Ishikawa (cell line): Measurements from ENCODE around the gene CRYBG2.
"Not testable (repeated sequence)": the region's sequence is repeated elsewhere in the genome, so short reads cannot be mapped to it uniquely, and the experiment has no call there.

Experiments used
- CEBPB ChIP-seq: IDR thresholded peaks from 2 replicates; pipeline ENCODE4 v1.6.1; 2012
- CREB1 ChIP-seq: IDR thresholded peaks from 2 replicates; pipeline ENCODE4 v1.6.1; 2012; ENCODE audit warnings: low read depth
- EGR1 ChIP-seq: IDR thresholded peaks from 2 replicates; pipeline ENCODE4 v1.6.1; 2012
- EP300 ChIP-seq: IDR thresholded peaks from 2 replicates; pipeline ENCODE4 v1.6.1; 2012; ENCODE audit warnings: borderline replicate concordance
- FOXM1 ChIP-seq: IDR thresholded peaks from 2 replicates; pipeline ENCODE4 v1.6.1; 2012; ENCODE audit warnings: low read depth, borderline replicate concordance
- MAX ChIP-seq: IDR thresholded peaks from 2 replicates; pipeline ENCODE4 v1.6.1; 2012
- NFIC ChIP-seq: IDR thresholded peaks from 2 replicates; pipeline ENCODE4 v1.6.1; 2012
- RAD21 ChIP-seq: IDR thresholded peaks from 2 replicates; pipeline ENCODE4 v1.6.1; 2012; ENCODE audit warnings: low read depth
- REST ChIP-seq: IDR thresholded peaks from 2 replicates; pipeline ENCODE4 v1.6.1; 2012; ENCODE audit warnings: low read depth, mild to moderate bottlenecking
- TAF1 ChIP-seq: IDR thresholded peaks from 2 replicates; pipeline ENCODE4 v1.6.1; 2012; ENCODE audit warnings: low read depth, mild to moderate bottlenecking
- TCF12 ChIP-seq: IDR thresholded peaks from 2 replicates; pipeline ENCODE4 v1.6.1; 2012; ENCODE audit warnings: low read depth
- TEAD4 ChIP-seq: IDR thresholded peaks from 2 replicates; pipeline ENCODE4 v1.6.1; 2012
- USF1 ChIP-seq: IDR thresholded peaks from 2 replicates; pipeline ENCODE4 v1.6.1; 2012
- YY1 ChIP-seq: IDR thresholded peaks from 2 replicates; pipeline ENCODE4 v1.6.1; 2012; ENCODE audit warnings: low read depth
- ZBTB7A ChIP-seq: IDR thresholded peaks from 2 replicates; pipeline ENCODE4 v1.6.1; 2012; ENCODE audit warnings: low read depth

The CRYBG2 gene

DNA sequence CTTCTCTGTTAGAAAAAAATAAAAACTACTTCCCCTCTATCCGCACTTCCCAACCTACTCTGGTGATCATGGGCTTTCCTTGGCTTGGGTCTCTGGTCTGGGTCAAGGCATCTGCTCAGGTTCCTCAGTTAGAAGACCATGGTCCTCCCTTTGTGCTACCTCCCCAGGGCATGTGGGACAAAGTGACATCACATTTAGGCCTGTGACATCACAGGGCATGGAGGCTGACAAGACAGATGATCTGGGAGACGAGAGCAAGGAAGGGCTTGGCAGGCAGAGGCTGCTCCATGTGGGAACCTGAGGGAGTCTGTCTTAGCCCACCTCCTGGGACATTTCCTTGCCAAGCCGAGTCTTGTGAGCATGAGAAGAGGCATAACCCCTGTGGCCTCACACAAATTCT is 18.7 kb upstream of the CRYBG2 start, which contains the start of gene ZNF683:
Gene ZNF683 (minus strand): TSS at position 140 of the 400 bp plus-strand sequence. CDS start 4,179 bp downstream, outside the sequence.
- TF ChIP-seq NFIC, EP300, TAF1: not testable (repeated sequence)

DNA sequence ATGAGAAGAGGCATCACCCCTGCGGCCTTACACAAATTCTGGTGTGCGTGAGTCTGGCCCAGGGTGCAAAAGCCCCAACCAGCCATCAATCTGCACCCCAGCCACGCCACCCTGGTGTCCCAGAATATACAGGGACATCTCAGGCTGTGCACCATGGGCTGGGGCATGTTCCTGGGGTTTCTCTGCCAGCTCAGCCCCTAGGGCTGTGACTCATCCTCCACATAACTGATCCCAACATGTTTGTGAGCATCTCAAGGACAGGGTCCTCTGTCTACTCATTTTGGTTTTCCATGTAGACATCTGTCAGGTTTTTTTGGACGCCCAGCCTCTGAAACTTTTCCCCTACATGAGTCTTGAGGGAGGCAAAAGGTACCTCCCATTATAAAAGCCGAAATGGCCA is 18.1 kb upstream of the CRYBG2 start:
- no peak for TF ChIP-seq MAX

GRCh38 chr1:26370591-26371382 is 16.9 kb upstream of the CRYBG2 start:
- TF ChIP-seq EP300 = no peak
- no peak for TF ChIP-seq MAX
- TF ChIP-seq FOXM1 = no peak
- TF ChIP-seq TEAD4 = no peak
- TF ChIP-seq NFIC = no peak
- TF ChIP-seq EGR1 = no peak
- no peak for TF ChIP-seq CEBPB
- TF ChIP-seq USF1 = no peak
- no peak for TF ChIP-seq RAD21
- no peak for TF ChIP-seq ZBTB7A
- TF ChIP-seq TCF12 = no peak

GRCh38 chr1:26368486-26368885 is 14.6 kb upstream of the CRYBG2 start:
- TF ChIP-seq ZBTB7A (no peak), CEBPB (no peak), TAF1 (no peak), TCF12 (no peak), RAD21 (no peak), EP300 (no peak), MAX (no peak), TEAD4 (no peak), CREB1 (no peak), USF1 (no peak), REST (no peak), NFIC (no peak)

- TF ChIP-seq USF1 (no peak), CREB1 (no peak), MAX (no peak), EGR1 (no peak), TAF1 (no peak), RAD21 (no peak), EP300 (no peak)
Measured at GRCh38 chr1:26368006-26368405, 14.1 kb upstream of the CRYBG2 start.

- no peak for TF ChIP-seq NFIC
- no peak for TF ChIP-seq TCF12
- TF ChIP-seq ZBTB7A = no peak
- TF ChIP-seq RAD21 = no peak
- no peak for TF ChIP-seq USF1
- no peak for TF ChIP-seq MAX
- TF ChIP-seq EP300 = no peak
- no peak for TF ChIP-seq FOXM1
- no peak for TF ChIP-seq TAF1
- TF ChIP-seq REST = no peak
- no peak for TF ChIP-seq YY1
Measured at GRCh38 chr1:26367441-26367840, 13.5 kb upstream of the CRYBG2 start.
